ENCODE results near the gene TTYH3. TPM values are rescaled to one million over a fixed set of nuclear protein-coding genes. Genes with fewer than 3 reads are reported as not detected.

The TTYH3 gene
- total and polyA plus RNA-seq, 2 of the 8 experiments (the other 6 are each of a cell fraction or from before 2014, with no cell fraction given): 66.2 to 169 TPM

DNA sequence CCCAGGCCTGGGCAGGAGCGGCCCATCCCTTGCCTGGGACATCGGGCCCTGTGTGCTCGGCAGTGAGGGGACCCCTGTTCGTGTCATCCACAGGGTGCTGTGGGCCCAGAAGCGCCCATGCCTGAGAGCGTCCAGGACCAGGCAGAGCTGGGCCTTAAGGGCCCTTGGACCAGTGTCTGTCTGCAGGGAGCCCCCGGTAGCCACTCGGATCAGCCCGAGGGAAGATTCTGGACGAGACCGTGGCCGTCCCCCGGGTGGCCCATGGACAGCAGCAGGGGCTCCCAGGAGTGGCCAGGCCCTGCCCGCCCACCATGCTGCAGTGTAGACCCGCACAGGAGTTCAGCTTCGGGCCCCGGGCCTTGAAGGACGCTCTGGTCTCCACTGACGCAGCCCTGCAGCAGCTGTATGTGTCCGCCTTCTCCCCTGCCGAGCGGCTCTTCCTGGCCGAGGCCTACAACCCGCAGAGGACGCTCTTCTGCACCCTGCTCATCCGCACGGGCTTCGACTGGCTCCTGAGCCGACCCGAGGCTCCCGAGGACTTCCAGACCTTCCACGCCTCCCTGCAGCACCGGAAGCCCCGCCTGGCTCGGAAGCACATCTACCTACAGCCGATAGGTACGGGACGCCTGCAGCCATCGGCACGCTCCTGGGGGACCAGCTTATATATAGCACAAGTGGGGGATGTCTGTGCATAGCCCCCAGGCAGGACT lies 68.5 kb downstream of the TTYH3 start (continued):
- TF ChIP-seq RXRA (IDR thresholded peaks at IDR 0.05; ENCODE audit: insufficient read depth, low read depth, low read length) (no peak), SIN3A (conservative IDR thresholded peaks at IDR 0.05 in 1 of 2, IDR thresholded peaks at IDR 0.05 in 1 of 2; ENCODE audit: low read depth in 1 of 2, low read length in 2 of 2) (no peak), JUND (IDR thresholded peaks at IDR 0.05; ENCODE audit: low read length) (no peak), NRF1 (IDR thresholded peaks at IDR 0.05; ENCODE audit: low read depth, low read length) (no peak), TAF7 (optimal IDR thresholded peaks at IDR 0.05; ENCODE audit: borderline replicate concordance, low read depth, low read length) (no peak), POLR2A (IDR thresholded peaks at IDR 0.05; ENCODE audit: control extremely low read depth in 1 of 2, low read depth in 2 of 2, low read length in 2 of 2) (no peak), KDM5A (IDR thresholded peaks at IDR 0.05; ENCODE audit: low read length) (no peak)
- TF ChIP-seq, protein P1, sequence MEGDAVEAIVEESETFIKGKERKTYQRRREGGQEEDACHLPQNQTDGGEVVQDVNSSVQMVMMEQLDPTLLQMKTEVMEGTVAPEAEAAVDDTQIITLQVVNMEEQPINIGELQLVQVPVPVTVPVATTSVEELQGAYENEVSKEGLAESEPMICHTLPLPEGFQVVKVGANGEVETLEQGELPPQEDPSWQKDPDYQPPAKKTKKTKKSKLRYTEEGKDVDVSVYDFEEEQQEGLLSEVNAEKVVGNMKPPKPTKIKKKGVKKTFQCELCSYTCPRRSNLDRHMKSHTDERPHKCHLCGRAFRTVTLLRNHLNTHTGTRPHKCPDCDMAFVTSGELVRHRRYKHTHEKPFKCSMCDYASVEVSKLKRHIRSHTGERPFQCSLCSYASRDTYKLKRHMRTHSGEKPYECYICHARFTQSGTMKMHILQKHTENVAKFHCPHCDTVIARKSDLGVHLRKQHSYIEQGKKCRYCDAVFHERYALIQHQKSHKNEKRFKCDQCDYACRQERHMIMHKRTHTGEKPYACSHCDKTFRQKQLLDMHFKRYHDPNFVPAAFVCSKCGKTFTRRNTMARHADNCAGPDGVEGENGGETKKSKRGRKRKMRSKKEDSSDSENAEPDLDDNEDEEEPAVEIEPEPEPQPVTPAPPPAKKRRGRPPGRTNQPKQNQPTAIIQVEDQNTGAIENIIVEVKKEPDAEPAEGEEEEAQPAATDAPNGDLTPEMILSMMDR (IDR thresholded peaks at IDR 0.05; ENCODE audit: control extremely low read depth in 1 of 3, insufficient read depth in 1 of 3, low read depth in 1 of 3, low read length in 3 of 3): no peak

Measured in H1 (cell line).